Amniotic stem cell (primary cell): ENCODE results near the gene NTM.

Experiments
- DNase-seq: peaks from one replicate; lab custom pipeline; 2025; lab: John Stamatoyannopoulos, UW

The NTM gene

GRCh38 chr11:131865860-131866259 lies 495.4 kb downstream of the NTM start:
- no peak for DNase-seq

- DNase-seq, result no peak
Measured at GRCh38 chr11:131866535-131867400, 496.4 kb downstream of the NTM start.

- peak; percentile 75 for DNase-seq
Measured at GRCh38 chr11:131867457-131868257, 497.2 kb downstream of the NTM start.

- no peak for DNase-seq
Measured at GRCh38 chr11:131868629-131869507, 498.5 kb downstream of the NTM start.

- no peak for DNase-seq
Measured at GRCh38 chr11:131870305-131870704, 499.9 kb downstream of the NTM start.

GRCh38 chr11:131871006-131871405 lies 500.6 kb downstream of the NTM start:
- DNase-seq, result no peak

- DNase-seq, result no peak
Measured at GRCh38 chr11:131874070-131874469, 503.7 kb downstream of the NTM start.

GRCh38 chr11:131875611-131876010 lies 505.2 kb downstream of the NTM start:
- no peak for DNase-seq

GRCh38 chr11:131877246-131877942 lies 507.0 kb downstream of the NTM start:
- no peak for DNase-seq

- no peak for DNase-seq
Measured at GRCh38 chr11:131880316-131880715, 509.9 kb downstream of the NTM start.

GRCh38 chr11:131880976-131881375 lies 510.6 kb downstream of the NTM start:
- no peak for DNase-seq

- DNase-seq, result no peak
Measured at GRCh38 chr11:131883332-131883731, 512.9 kb downstream of the NTM start.

GRCh38 chr11:131884461-131885073 lies 514.2 kb downstream of the NTM start:
- DNase-seq, result no peak

- no peak for DNase-seq
Measured at GRCh38 chr11:131885431-131885830, 515.0 kb downstream of the NTM start.

GRCh38 chr11:131886201-131886600 lies 515.8 kb downstream of the NTM start:
- no peak for DNase-seq

GRCh38 chr11:131888230-131888855 lies 517.9 kb downstream of the NTM start:
- peak; percentile 62 for DNase-seq

- peak; percentile 52 for DNase-seq
Measured at GRCh38 chr11:131889146-131889577, 518.7 kb downstream of the NTM start.

GRCh38 chr11:131889760-131890581 lies 519.6 kb downstream of the NTM start:
- DNase-seq, result no peak

GRCh38 chr11:131893103-131893890 lies 522.9 kb downstream of the NTM start:
- no peak for DNase-seq
